SK-N-SH (cell line): ENCODE data around the gene OSGIN1. TPM values are rescaled to one million over a fixed set of nuclear protein-coding genes. Genes with fewer than 3 reads are reported as not detected.

Experiments
- CTCF ChIA-PET: fragments of 300-600, 350-600 bp; formaldehyde crosslinking; extraction: SDS; loops from one replicate; lab custom pipeline; 2021; lab: Yijun Ruan, JAX
- POLR2A ChIA-PET: fragments of 350-600 bp; sonication (Branson Sonifier 250); formaldehyde crosslinking; extraction: SDS; loops from one replicate; lab custom pipeline; 2020; ENCODE audit warnings: antibody characterized with exemption, inconsistent platforms; lab: Yijun Ruan, JAX
- DNase-seq: peaks from one replicate; pipeline ENCODE4 v3.0.0; 2012
- H2AFZ ChIP-seq: fragments of 200-600 bp; sonication (generic); 2 replicates; pipeline ENCODE4 v1.8.1; 2016; ENCODE audit warnings: antibody characterized with exemption, mild to moderate bottlenecking, low read depth
- H3F3A ChIP-seq: fragments of 200-600 bp; sonication (generic); replicated peaks from 2 replicates; pipeline ENCODE3; 2016; ENCODE audit warnings: antibody characterized with exemption, mild to moderate bottlenecking; ENCODE audit not compliant: insufficient read depth
- H3K27ac ChIP-seq, 2 experiments: fragments of 200-500 bp in 1 of 2; fragments of 200-600 bp in 1 of 2; sonication (Bioruptor generic) in 1 of 2; sonication (generic), shearing (Covaris generic) in 1 of 2; 2 replicates each; pipeline versions ENCODE4 v1.5.1 to v1.6.1; 2014 to 2016; ENCODE audit warnings: low read depth in 2 of 2, inconsistent platforms in 1 of 2, low read length in 1 of 2, mild to moderate bottlenecking in 1 of 2, mixed read lengths in 1 of 2
- H3K27me3 ChIP-seq: fragments of 200-600 bp; sonication (generic), shearing (Covaris generic); 2 replicates; pipeline ENCODE4 v1.6.1; 2016; ENCODE audit warnings: mixed run types; ENCODE audit not compliant: insufficient read depth
- H3K36me3 ChIP-seq, 2 experiments: fragments of 200-500 bp in 1 of 2; fragments of 200-600 bp in 1 of 2; sonication (Bioruptor generic) in 1 of 2; sonication (generic) in 1 of 2; replicated peaks in 1 of 2; 2 replicates each; pipeline versions ENCODE3 to v1.5.1; 2014 to 2016; ENCODE audit warnings: low read length in 1 of 2, mild to moderate bottlenecking in 1 of 2; ENCODE audit not compliant: insufficient read depth in 2 of 2, control insufficient read depth in 1 of 2
- H3K4me1 ChIP-seq, 2 experiments: fragments of 200-500 bp in 1 of 2; fragments of 200-600 bp in 1 of 2; sonication (Bioruptor generic) in 1 of 2; sonication (generic), shearing (Covaris generic) in 1 of 2; 2 replicates each; pipeline versions ENCODE4 v1.5.1 to v1.6.1; 2014 to 2016; ENCODE audit warnings: low read depth in 1 of 2, low read length in 1 of 2, mixed run types in 1 of 2; ENCODE audit not compliant: insufficient read depth in 2 of 2, control insufficient read depth in 1 of 2
- H3K4me2 ChIP-seq: fragments of 200-600 bp; sonication (generic), shearing (Covaris generic); 2 replicates; pipeline ENCODE4 v1.6.1; 2017; ENCODE audit warnings: mixed run types
- H3K4me3 ChIP-seq, 2 experiments: fragments of 200-500 bp in 1 of 2; fragments of 200-600 bp in 1 of 2; sonication (Bioruptor generic) in 1 of 2; sonication (generic), shearing (Covaris generic) in 1 of 2; 2 replicates each; pipeline versions ENCODE4 v1.5.1 to v1.8.1; 2014 to 2016; ENCODE audit warnings: low read depth in 2 of 2, inconsistent platforms in 1 of 2, low read length in 1 of 2, mild to moderate bottlenecking in 1 of 2, mixed read lengths in 1 of 2, moderate library complexity in 1 of 2
- H3K79me2 ChIP-seq: fragments of 200-600 bp; sonication (generic); 2 replicates; pipeline ENCODE4 v1.8.1; 2017; ENCODE audit warnings: mild to moderate bottlenecking; ENCODE audit not compliant: insufficient read depth
- H3K9ac ChIP-seq: fragments of 200-600 bp; sonication (generic); 2 replicates; pipeline ENCODE4 v1.6.1; 2017; ENCODE audit warnings: mixed run types
- H3K9me2 ChIP-seq: fragments of 200-600 bp; sonication (generic); 2 replicates; pipeline ENCODE4 v1.6.1; 2017; ENCODE audit warnings: mixed run types
- H3K9me3 ChIP-seq: fragments of 200-600 bp; sonication (generic); 2 replicates; pipeline ENCODE4 v1.6.1; 2017; ENCODE audit warnings: mixed run types, mild to moderate bottlenecking, moderate library complexity
- H4K20me1 ChIP-seq: fragments of 200-600 bp; sonication (generic); 2 replicates; pipeline ENCODE4 v1.6.1; 2017; ENCODE audit warnings: mild to moderate bottlenecking, mixed run types; ENCODE audit not compliant: insufficient read depth
- ELF1 ChIP-seq: IDR thresholded peaks from 2 replicates; pipeline ENCODE4 v1.4.0; 2012
- EP300 ChIP-seq, 2 experiments: IDR thresholded peaks; 2 replicates each; pipeline versions ENCODE4 v1.4.0 to v1.6.1; 2012; ENCODE audit warnings: borderline replicate concordance in 1 of 2, low read depth in 1 of 2, low read length in 1 of 2
- EZH2phosphoT487 ChIP-seq: fragments of 200-600 bp; sonication (generic); IDR thresholded peaks from 2 replicates; pipeline ENCODE4 v1.6.1; 2017; ENCODE audit warnings: low read depth, mixed run types, mild to moderate bottlenecking, antibody characterized with exemption, moderate library complexity, borderline replicate concordance
- FOSL2 ChIP-seq: IDR thresholded peaks from 2 replicates; pipeline ENCODE4 v1.4.0; 2012; ENCODE audit warnings: low read depth, mild to moderate bottlenecking, moderate library complexity, borderline replicate concordance
- FOXM1 ChIP-seq: IDR thresholded peaks from 2 replicates; pipeline ENCODE4 v1.4.0; 2012; ENCODE audit warnings: low read depth, mild to moderate bottlenecking
- RCOR1 ChIP-seq: fragments of 150-350 bp; IDR thresholded peaks from 2 replicates; pipeline ENCODE4 v1.6.1; 2017; ENCODE audit warnings: antibody characterized with exemption, low read length
- SIN3A ChIP-seq: IDR thresholded peaks from 2 replicates; pipeline ENCODE4 v1.6.1; 2012; ENCODE audit warnings: low read depth, mild to moderate bottlenecking, low read length, moderate library complexity, borderline replicate concordance
- SMC3 ChIP-seq: IDR thresholded peaks from 2 replicates; pipeline ENCODE4 v1.6.1; 2012; ENCODE audit warnings: low read depth, low read length, improper control_type of control experiment
- TAF1 ChIP-seq: IDR thresholded peaks from 2 replicates; pipeline ENCODE4 v1.6.1; 2012; ENCODE audit warnings: low read depth, mild to moderate bottlenecking, low read length, moderate library complexity, borderline replicate concordance
- TEAD4 ChIP-seq: IDR thresholded peaks from 2 replicates; pipeline ENCODE4 v1.4.0; 2012; ENCODE audit warnings: mild to moderate bottlenecking, borderline replicate concordance; ENCODE audit not compliant: insufficient read depth
- WGBS: methylation state at CpG from one replicate; pipeline ENCODE4 v1.1.6; 2017; ENCODE audit warnings: low lambda C conversion rate; 5-methylcytosine and 5-hydroxymethylcytosine counted together
- polyA plus RNA-seq, 3 experiments: library from polyadenylated mRNA; depleted of rRNA; stranded (reverse); fragments of >200 nt; gene quantifications; 2 replicates each; pipeline ENCODE4 v1.2.3, GENCODE V29; 2012
- TF ChIP-seq, protein P1 (sequence below): IDR thresholded peaks from 2 replicates; pipeline ENCODE4 v1.6.1; 2012; ENCODE audit warnings: mild to moderate bottlenecking, low read depth, low read length, moderate library complexity
- TF ChIP-seq, protein P2 (sequence below): fragments of 150-350 bp; IDR thresholded peaks from 2 replicates; pipeline ENCODE4 v1.6.1; 2017; ENCODE audit warnings: antibody characterized with exemption, low read length, low read depth, borderline replicate concordance
- TF ChIP-seq, protein P3 (sequence below): IDR thresholded peaks from 2 replicates; pipeline ENCODE4 v1.4.0; 2012; ENCODE audit warnings: low read depth, borderline replicate concordance

OSGIN1 gene
- polyA plus RNA-seq, 1 of the 3 experiments (the other 2 are of a cell fraction): 4.8 TPM

DNA sequence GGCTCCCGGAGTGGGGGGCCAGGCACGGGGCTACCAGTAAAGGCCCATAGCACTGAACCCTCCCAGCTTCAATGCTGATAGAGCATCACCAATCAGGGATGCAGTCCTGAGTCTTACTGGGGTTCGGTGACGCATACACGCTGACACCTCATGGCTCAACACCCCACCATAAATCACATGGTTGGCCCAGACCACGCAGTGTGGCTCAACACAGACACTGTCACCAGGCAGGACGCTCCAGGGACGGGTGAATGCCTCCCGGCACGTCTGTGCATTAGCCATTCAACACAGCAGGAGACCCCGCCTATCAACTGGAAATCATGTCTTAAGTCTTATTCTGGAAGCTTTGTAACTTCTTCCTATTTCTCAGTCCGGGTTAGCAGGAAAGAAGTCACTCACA, 50.0 kb downstream of the OSGIN1 start:
- Histone ChIP-seq H3K79me2 (no peaks in the 10 kb centered on the region), H3K27me3 (peaks cover 11% of the 10 kb centered on the region; the same call in 1 of the 2 replicates), H4K20me1 (no peaks in the 10 kb centered on the region), H3K4me2 (no peak overlapping the region), H3K9me2 (no peaks in the 10 kb centered on the region), H3K4me1 (no peaks in the 10 kb centered on the region), H3K36me3 (no peaks in the 10 kb centered on the region), H3K27ac (no peak overlapping the region), H3K4me3 (no peak overlapping the region), H3K9ac (no peak overlapping the region), H3K9me3 (no peaks in the 10 kb centered on the region), H2AFZ (no peak overlapping the region), H3F3A (no peaks in the 10 kb centered on the region)
- ChIA-PET POLR2A (no interaction called here), CTCF (interaction anchor here (1.6 to 1.7 kb wide), 2 partner anchors 46 to 63 kb away, joined by 3 to 5 read pairs; no protein-coding TSS in a partner anchor)
- 68% methylated on average over 7 of the region's 12 CpGs for WGBS
- TF ChIP-seq, protein P1, sequence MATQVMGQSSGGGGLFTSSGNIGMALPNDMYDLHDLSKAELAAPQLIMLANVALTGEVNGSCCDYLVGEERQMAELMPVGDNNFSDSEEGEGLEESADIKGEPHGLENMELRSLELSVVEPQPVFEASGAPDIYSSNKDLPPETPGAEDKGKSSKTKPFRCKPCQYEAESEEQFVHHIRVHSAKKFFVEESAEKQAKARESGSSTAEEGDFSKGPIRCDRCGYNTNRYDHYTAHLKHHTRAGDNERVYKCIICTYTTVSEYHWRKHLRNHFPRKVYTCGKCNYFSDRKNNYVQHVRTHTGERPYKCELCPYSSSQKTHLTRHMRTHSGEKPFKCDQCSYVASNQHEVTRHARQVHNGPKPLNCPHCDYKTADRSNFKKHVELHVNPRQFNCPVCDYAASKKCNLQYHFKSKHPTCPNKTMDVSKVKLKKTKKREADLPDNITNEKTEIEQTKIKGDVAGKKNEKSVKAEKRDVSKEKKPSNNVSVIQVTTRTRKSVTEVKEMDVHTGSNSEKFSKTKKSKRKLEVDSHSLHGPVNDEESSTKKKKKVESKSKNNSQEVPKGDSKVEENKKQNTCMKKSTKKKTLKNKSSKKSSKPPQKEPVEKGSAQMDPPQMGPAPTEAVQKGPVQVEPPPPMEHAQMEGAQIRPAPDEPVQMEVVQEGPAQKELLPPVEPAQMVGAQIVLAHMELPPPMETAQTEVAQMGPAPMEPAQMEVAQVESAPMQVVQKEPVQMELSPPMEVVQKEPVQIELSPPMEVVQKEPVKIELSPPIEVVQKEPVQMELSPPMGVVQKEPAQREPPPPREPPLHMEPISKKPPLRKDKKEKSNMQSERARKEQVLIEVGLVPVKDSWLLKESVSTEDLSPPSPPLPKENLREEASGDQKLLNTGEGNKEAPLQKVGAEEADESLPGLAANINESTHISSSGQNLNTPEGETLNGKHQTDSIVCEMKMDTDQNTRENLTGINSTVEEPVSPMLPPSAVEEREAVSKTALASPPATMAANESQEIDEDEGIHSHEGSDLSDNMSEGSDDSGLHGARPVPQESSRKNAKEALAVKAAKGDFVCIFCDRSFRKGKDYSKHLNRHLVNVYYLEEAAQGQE: no peak
- TF ChIP-seq SIN3A: no peak
- TF ChIP-seq EZH2phosphoT487: no peak
- TF ChIP-seq FOSL2: no peak
- TF ChIP-seq, protein P2, sequence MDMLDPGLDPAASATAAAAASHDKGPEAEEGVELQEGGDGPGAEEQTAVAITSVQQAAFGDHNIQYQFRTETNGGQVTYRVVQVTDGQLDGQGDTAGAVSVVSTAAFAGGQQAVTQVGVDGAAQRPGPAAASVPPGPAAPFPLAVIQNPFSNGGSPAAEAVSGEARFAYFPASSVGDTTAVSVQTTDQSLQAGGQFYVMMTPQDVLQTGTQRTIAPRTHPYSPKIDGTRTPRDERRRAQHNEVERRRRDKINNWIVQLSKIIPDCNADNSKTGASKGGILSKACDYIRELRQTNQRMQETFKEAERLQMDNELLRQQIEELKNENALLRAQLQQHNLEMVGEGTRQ: no peak
- TF ChIP-seq FOXM1: no peak
- no peak for TF ChIP-seq RCOR1
- TF ChIP-seq ELF1: no peak
- no peak for DNase-seq

DNA sequence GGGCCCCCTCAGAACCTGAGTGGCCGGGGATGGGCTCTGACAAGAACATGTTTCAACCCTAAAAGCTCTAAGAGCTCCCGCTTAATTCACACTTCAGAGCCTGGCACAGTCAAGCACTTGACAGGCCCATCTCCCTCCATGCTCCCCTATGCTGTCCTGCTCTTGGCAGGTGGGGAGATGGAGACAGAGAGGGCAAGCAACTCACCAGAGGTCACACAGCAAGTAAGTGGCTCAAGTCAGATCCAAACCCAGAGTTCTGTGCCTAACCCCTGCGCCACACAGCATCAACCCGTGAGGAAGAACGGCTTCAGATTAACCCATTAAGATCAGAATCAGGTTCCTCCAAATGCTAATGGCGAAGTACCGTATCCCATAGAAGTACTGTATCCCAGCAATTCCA, 51.4 kb downstream of the OSGIN1 start:
- Histone ChIP-seq H3F3A (no peaks in the 10 kb centered on the region), H4K20me1 (no peaks in the 10 kb centered on the region), H3K27me3 (peaks cover 11% of the 10 kb centered on the region; the same call in 1 of the 2 replicates), H3K4me1 (no peaks in the 10 kb centered on the region), H3K27ac (no peak overlapping the region), H3K4me3 (no peak overlapping the region), H3K9ac (no peak overlapping the region), H2AFZ (no peak overlapping the region)
- POLR2A ChIA-PET: no interaction called here
- TF ChIP-seq EP300 (IDR thresholded peaks at IDR 0.05; ENCODE audit: borderline replicate concordance in 1 of 2, low read depth in 1 of 2, low read length in 1 of 2): no peak
- no peak for TF ChIP-seq ELF1
- TF ChIP-seq, protein P1: no peak
- no peak for TF ChIP-seq TEAD4
- TF ChIP-seq, protein P3, sequence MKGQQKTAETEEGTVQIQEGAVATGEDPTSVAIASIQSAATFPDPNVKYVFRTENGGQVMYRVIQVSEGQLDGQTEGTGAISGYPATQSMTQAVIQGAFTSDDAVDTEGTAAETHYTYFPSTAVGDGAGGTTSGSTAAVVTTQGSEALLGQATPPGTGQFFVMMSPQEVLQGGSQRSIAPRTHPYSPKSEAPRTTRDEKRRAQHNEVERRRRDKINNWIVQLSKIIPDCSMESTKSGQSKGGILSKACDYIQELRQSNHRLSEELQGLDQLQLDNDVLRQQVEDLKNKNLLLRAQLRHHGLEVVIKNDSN: no peak
- no peak for TF ChIP-seq SMC3
- TF ChIP-seq TAF1: no peak
- TF ChIP-seq, all 33 proteins: peak for 0
- Histone ChIP-seq H3K9me2 (no peaks in the 10 kb centered on the region), H3K79me2 (no peaks in the 10 kb centered on the region), H3K4me2 (no peak overlapping the region), H3K9me3 (no peaks in the 10 kb centered on the region), H3K36me3 (no peaks in the 10 kb centered on the region)
- WGBS: 63% methylated on average over 7 of the region's 7 CpGs
- DNase-seq: no peak
- CTCF ChIA-PET: interaction anchor here (1.0 to 1.6 kb wide), 2 partner anchors 10 to 48 kb away, joined by 3 to 5 read pairs; no protein-coding TSS in a partner anchor
